Hepatocyte (in vitro differentiated cells): Measurements from ENCODE around the gene ASXL2. TPM values are rescaled to one million over a fixed set of nuclear protein-coding genes. Genes with fewer than 3 reads are reported as not detected.

Experiments
- DNase-seq: peaks from one replicate; pipeline ENCODE4 v3.0.0-alpha.2; 2016; ENCODE audit warnings: low spot score
- H2AFZ ChIP-seq: fragments of 200-600 bp; sonication (generic); 2 replicates; pipeline ENCODE4 v1.6.0; 2016; ENCODE audit warnings: antibody characterized with exemption, mild to moderate bottlenecking
- H3K27ac ChIP-seq: fragments of 200-600 bp; sonication (generic); 2 replicates; pipeline ENCODE4 v1.5.1; 2016; ENCODE audit warnings: mild to moderate bottlenecking
- H3K27me3 ChIP-seq: fragments of 200-600 bp; sonication (generic); 2 replicates; pipeline ENCODE4 v1.6.1; 2016
- H3K36me3 ChIP-seq: fragments of 200-600 bp; sonication (generic); replicated peaks from 2 replicates; pipeline ENCODE4 v1.5.1; 2016; ENCODE audit warnings: low read depth; ENCODE audit not compliant: insufficient read depth
- H3K4me1 ChIP-seq: fragments of 200-600 bp; sonication (generic); 2 replicates; pipeline ENCODE4 v1.5.1; 2016; ENCODE audit warnings: mild to moderate bottlenecking, moderate library complexity; ENCODE audit not compliant: insufficient read depth
- H3K4me2 ChIP-seq: fragments of 200-600 bp; sonication (generic); 2 replicates; pipeline ENCODE4 v1.6.0; 2016
- H3K4me3 ChIP-seq: fragments of 200-600 bp; sonication (generic); 2 replicates; pipeline ENCODE4 v1.5.1; 2016; ENCODE audit warnings: mild to moderate bottlenecking
- H3K79me2 ChIP-seq: fragments of 200-600 bp; sonication (generic); 2 replicates; pipeline ENCODE4 v1.6.0; 2017; ENCODE audit warnings: mild to moderate bottlenecking
- H3K9me2 ChIP-seq: fragments of 200-600 bp; sonication (generic); replicated peaks from 2 replicates; pipeline ENCODE4 v1.6.0; 2017; ENCODE audit warnings: mild to moderate bottlenecking; ENCODE audit not compliant: insufficient read depth
- H3K9me3 ChIP-seq: fragments of 200-600 bp; sonication (generic); 2 replicates; pipeline ENCODE4 v1.5.1; 2016; ENCODE audit warnings: low read depth, mild to moderate bottlenecking
- H4K20me1 ChIP-seq: fragments of 200-600 bp; sonication (generic); 2 replicates; pipeline ENCODE4 v1.6.0; 2016; ENCODE audit warnings: mild to moderate bottlenecking; ENCODE audit not compliant: insufficient read depth, poor library complexity, severe bottlenecking
- CTCF ChIP-seq: fragments of 200-600 bp; sonication (generic); IDR thresholded peaks from 2 replicates; pipeline ENCODE4 v1.5.1; 2016; ENCODE audit warnings: antibody characterized with exemption, mild to moderate bottlenecking; ENCODE audit not compliant: poor library complexity
- EZH2 ChIP-seq: fragments of 200-600 bp; sonication (generic); IDR thresholded peaks from 2 replicates; pipeline ENCODE4 v1.6.1; 2016; ENCODE audit warnings: antibody characterized with exemption, mild to moderate bottlenecking, borderline replicate concordance
- EZH2phosphoT487 ChIP-seq: fragments of 200-600 bp; sonication (generic); IDR thresholded peaks from one replicate; pipeline ENCODE4 v1.6.1; 2018; ENCODE audit warnings: antibody characterized with exemption, mild to moderate bottlenecking, low read depth, moderate library complexity; ENCODE audit not compliant: unreplicated experiment, severe bottlenecking
- WGBS: methylation state at CpG from one replicate; pipeline ENCODE4 v1.1.6; 2016; ENCODE audit warnings: low lambda C conversion rate; ENCODE audit errors: missing lambda C conversion rate; 5-methylcytosine and 5-hydroxymethylcytosine counted together
- polyA plus RNA-seq: library from polyadenylated mRNA; unstranded; fragments of >200 nt; fragmentation: Nextera tagmentation; extraction: Ambion mirVana; gene quantifications from 2 replicates; pipeline ENCODE4 v1.2.1, GENCODE V29; 2016
- total RNA-seq: library from RNA; depleted of rRNA; stranded (reverse); fragments of >200 nt; gene quantifications from 2 replicates; pipeline ENCODE4 v1.2.3, GENCODE V29; 2014

Gene ASXL2
- total and polyA plus RNA-seq, 2 experiments from 2014 or later: 4.3 to 13.3 TPM

GRCh38 chr2:25817006-25817405 is 61.3 kb downstream of the ASXL2 start:
- Histone ChIP-seq H2AFZ (no peak overlapping the region), H3K4me2 (no peak overlapping the region), H3K27ac (no peak overlapping the region), H3K4me3 (no peak overlapping the region), H4K20me1 (peaks cover 3% of the 10 kb centered on the region), H3K9me2 (no peaks in the 10 kb centered on the region), H3K36me3 (no peaks in the 10 kb centered on the region), H3K4me1 (no peaks in the 10 kb centered on the region), H3K27me3 (no peaks in the 10 kb centered on the region), H3K79me2 (peaks cover 49% of the 10 kb centered on the region), H3K9me3 (no peaks in the 10 kb centered on the region)
- TF ChIP-seq EZH2: no peak
- 84% methylated on average over 3 of the region's 3 CpGs for WGBS
- no peak for DNase-seq

- H2AFZ ChIP-seq: no peak overlapping the region
- H3K9me3 ChIP-seq: no peaks in the 10 kb centered on the region
- no peaks in the 10 kb centered on the region for H3K9me2 ChIP-seq
- no peaks in the 10 kb centered on the region for H3K36me3 ChIP-seq
- peaks cover 49% of the 10 kb centered on the region for H3K79me2 ChIP-seq
- no peak for TF ChIP-seq EZH2
- no peak for TF ChIP-seq CTCF
- TF ChIP-seq EZH2phosphoT487: no peak
- H4K20me1 ChIP-seq: peaks cover 3% of the 10 kb centered on the region
- H3K27ac ChIP-seq: no peak overlapping the region
- H3K4me1 ChIP-seq: no peaks in the 10 kb centered on the region
- WGBS: 92% methylated on average over 6 of the region's 6 CpGs
- H3K27me3 ChIP-seq: no peaks in the 10 kb centered on the region
- no peak overlapping the region for H3K4me3 ChIP-seq
- H3K4me2 ChIP-seq: no peak overlapping the region
- DNase-seq: no peak
Observed at GRCh38 chr2:25816249-25816648, 62.0 kb downstream of the ASXL2 start.

- H3K79me2 ChIP-seq: peaks cover 46% of the 10 kb centered on the region
- H3K4me3 ChIP-seq: no peak overlapping the region
- H3K4me1 ChIP-seq: no peaks in the 10 kb centered on the region
Observed at GRCh38 chr2:25814681-25815080, 63.6 kb downstream of the ASXL2 start.

DNA sequence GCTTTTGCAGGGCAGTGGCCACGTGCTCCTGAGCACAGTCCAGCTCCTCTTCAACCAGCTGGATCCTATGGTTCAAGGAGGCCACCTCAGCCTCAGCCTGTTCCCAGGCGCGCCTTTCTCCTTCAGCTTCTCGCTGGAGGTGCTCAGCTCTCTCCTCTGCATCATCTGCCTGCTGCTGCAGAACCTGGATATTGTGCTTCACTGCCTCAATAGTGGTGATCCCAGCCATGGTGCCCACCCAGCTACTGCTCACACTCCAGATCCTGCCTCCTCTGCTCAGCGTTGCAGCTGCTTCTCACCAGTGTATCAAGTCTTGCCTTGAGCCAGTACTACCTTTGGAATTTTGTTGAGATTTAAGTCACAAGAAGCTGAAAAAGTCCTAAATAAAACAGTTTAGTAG is 67.9 kb downstream of the ASXL2 start:
- no peak overlapping the region for H2AFZ ChIP-seq
- no peaks in the 10 kb centered on the region for H3K9me3 ChIP-seq
- H3K79me2 ChIP-seq: peaks cover 32% of the 10 kb centered on the region
- TF ChIP-seq EZH2 (no peak), EZH2phosphoT487 (no peak), CTCF (no peak)
- H3K27me3 ChIP-seq: no peaks in the 10 kb centered on the region
- no peak for DNase-seq
- H3K36me3 ChIP-seq: no peaks in the 10 kb centered on the region
- H3K4me1 ChIP-seq: no peaks in the 10 kb centered on the region
- H4K20me1 ChIP-seq: peaks cover 3% of the 10 kb centered on the region
- H3K4me2 ChIP-seq: no peak overlapping the region
- H3K27ac ChIP-seq: no peak overlapping the region
- WGBS: over 99% methylated on average over 5 of the region's 5 CpGs
- no peak overlapping the region for H3K4me3 ChIP-seq
- no peaks in the 10 kb centered on the region for H3K9me2 ChIP-seq

More at GRCh38 chr2:25814681-25815080, 63.6 kb downstream of the ASXL2 start:
- 97% methylated on average over 1 of the region's 1 CpG for WGBS
- no peak for DNase-seq
- no peaks in the 10 kb centered on the region for H3K27me3 ChIP-seq
- peaks cover 3% of the 10 kb centered on the region for H4K20me1 ChIP-seq
- H3K9me3 ChIP-seq: no peaks in the 10 kb centered on the region
- no peak overlapping the region for H3K27ac ChIP-seq
- H3K4me2 ChIP-seq: no peak overlapping the region
- H2AFZ ChIP-seq: no peak overlapping the region
- no peaks in the 10 kb centered on the region for H3K36me3 ChIP-seq
- no peaks in the 10 kb centered on the region for H3K9me2 ChIP-seq
- no peak for TF ChIP-seq EZH2phosphoT487
- TF ChIP-seq EZH2: no peak
- TF ChIP-seq CTCF: no peak
